HG03135 (cell line): Measurements from ENCODE around the gene RPL12.

Experiments
- ATAC-seq: cut with Tn5 transposase; IDR thresholded peaks from one replicate; pipeline ENCODE4 v1.9.1; 2021; ENCODE audit warnings: mild to moderate bottlenecking, moderate library complexity; ENCODE audit not compliant: unreplicated experiment

The RPL12 gene

DNA sequence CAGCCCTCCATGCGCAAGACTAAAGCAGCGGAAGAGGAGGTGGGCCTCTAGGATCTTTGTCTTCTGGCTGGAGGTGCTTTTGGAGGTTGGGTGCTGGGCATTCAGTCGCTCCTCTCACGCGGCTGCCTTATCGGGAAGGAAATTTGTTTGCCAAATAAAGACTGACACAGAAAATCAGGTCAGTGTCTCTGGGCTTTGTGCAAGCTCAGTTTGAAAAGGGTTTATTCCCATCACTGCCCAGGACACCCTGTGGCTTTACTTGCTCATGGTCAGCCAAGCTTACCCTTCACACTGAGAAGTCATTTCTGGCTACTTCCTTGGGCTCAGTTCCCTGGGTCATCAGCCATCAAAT is 43.7 kb downstream of the RPL12 start:
- no peak for ATAC-seq

DNA sequence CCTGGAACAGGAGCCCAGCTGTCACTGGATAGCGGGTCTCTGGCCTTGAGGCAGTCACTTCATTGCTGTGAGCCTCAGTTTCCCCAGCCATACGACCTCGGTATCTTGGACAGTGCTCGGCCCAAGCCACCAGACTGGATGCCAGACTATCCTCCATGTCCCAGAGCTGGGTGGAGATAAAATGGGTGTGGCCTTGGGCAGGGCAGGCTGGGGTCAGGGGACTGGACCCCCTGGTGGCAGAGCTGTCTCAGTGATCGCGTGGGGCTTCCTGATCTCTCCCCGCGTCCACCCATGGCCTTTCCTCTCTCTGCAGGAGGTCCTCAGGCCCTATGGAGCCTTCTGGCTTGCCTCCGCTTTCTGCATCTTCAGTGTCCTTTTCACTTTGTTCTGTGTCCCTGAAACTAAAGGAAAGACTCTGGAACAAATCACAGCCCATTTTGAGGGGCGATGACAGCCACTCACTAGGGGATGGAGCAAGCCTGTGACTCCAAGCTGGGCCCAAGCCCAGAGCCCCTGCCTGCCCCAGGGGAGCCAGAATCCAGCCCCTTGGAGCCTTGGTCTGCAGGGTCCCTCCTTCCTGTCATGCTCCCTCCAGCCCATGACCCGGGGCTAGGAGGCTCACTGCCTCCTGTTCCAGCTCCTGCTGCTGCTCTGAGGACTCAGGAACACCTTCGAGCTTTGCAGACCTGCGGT is 44.3 kb downstream of the RPL12 start:
- ATAC-seq = no peak

DNA sequence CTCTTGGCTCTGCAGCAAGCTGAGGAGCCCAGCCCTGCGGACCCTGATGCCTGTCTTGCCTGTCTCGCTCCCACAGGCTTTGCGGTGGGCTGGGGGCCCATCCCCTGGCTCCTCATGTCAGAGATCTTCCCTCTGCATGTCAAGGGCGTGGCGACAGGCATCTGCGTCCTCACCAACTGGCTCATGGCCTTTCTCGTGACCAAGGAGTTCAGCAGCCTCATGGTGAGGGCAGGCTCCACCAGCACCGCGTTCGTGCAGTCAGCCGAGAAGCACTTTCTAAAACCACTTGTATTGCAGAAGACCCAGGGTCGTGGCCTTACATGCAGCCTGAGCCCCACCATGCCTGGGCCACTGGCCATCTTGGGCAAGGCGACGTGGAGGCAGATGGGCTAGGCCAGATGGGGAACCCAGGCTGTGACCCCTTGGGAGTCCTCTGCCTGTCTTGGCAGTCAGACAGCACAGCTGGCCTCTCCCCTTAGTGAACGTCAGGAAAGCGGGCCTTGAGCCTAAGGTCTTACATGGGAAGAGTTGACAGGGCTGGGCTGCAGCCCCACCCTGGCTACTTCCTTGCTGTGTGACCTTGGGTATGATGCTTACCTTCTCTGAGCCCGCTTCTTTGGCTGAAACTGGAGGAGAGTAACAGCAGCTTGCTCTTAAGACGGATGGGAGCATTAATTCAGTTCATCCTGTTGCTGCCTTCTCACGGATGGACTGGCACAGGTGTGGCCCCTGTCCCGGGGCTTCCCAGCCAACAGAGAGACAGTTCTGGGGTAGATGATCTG is 45.7 kb downstream of the RPL12 start:
- ATAC-seq = no peak

DNA sequence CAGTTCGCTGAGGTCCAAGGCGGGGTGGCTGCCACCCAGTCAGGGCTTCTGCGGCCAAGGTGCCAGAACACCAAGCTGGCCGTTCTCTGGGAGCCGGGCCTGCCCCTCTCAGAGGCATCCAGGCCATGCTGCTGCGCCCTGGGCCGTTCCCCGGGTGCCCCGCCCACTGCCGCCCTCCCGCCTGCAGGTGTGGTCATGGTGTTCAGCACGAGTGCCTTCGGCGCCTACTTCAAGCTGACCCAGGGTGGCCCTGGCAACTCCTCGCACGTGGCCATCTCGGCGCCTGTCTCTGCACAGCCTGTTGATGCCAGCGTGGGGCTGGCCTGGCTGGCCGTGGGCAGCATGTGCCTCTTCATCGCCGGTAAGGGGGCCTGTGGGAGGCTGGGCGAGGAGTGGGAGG is 46.6 kb downstream of the RPL12 start:
- no peak for ATAC-seq

DNA sequence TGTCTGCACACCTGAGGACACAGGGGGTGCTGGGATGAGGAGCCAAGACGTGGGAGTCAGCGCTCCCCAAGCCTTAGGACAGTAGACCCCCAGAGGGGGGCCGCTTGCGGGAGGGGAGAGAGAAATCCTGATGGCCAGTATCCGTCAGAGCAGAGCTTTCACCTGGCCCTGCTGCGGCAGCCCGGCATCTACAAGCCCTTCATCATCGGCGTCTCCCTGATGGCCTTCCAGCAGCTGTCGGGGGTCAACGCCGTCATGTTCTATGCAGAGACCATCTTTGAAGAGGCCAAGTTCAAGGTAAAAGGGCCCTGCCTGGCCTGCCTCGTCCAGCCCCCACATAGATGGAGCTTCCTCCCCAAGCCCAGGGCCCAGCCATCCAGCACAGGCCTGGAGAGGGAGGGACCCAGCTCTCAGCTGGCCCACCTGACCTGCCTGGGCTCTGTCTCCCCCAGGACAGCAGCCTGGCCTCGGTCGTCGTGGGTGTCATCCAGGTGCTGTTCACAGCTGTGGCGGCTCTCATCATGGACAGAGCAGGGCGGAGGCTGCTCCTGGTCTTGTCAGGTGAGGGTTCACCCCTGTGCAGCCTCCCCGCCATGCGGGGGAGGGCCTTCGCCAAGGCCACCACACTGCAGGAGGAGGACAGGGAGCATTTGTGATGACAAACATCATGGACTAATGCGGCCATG is 47.6 kb downstream of the RPL12 start:
- ATAC-seq = no peak

DNA sequence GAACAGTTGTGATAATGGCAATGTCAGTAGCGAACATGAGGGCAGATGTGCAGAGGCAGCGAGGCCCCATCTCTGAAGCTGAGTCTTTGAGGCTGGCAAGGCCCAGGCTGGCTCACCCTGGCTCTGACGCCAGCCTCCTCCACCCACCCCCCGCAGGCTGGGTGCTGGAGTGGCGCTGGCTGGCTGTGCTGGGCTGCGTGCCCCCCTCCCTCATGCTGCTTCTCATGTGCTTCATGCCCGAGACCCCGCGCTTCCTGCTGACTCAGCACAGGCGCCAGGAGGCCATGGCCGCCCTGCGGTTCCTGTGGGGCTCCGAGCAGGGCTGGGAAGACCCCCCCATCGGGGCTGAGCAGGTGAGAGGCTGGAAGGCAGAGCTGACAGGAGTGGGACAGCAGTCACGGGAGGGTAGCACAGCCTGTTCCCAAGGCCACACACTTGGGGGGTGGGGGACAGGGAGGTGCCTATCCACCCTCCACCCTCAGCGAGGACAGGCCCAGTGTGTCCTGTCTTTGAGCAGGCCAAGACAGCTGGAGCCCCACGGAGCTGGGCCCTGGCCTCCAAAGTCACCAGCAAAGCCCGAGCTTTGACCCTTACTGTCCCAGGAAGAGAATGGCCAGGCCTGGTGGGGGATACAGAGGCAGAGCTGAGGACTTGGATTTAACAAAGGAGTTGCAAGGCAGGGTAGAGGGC is 48.7 kb downstream of the RPL12 start:
- ATAC-seq = no peak

DNA sequence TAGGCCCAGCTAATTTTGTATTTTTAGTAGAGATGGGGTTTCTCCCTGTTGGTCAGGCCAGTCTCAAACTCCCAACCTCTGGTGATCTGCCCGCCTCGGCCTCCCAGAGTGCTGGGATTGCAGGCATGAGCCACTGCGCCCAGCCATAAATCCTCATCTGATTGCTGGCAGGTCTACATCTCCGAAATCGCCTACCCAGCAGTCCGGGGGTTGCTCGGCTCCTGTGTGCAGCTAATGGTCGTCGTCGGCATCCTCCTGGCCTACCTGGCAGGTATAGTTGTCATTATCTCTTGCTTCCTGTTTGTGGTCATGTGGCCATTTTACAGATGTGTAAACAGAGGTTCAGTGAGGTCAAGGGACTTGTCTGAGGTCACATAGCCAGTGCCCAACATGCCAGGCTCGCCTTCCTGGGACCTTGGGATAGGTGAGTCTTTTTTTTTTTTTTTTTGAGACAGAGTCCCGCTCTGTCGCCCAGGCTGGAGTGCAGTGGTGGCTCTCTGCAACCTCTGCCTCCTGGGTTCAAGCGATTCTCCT is 51.4 kb downstream of the RPL12 start:
- ATAC-seq = no peak

DNA sequence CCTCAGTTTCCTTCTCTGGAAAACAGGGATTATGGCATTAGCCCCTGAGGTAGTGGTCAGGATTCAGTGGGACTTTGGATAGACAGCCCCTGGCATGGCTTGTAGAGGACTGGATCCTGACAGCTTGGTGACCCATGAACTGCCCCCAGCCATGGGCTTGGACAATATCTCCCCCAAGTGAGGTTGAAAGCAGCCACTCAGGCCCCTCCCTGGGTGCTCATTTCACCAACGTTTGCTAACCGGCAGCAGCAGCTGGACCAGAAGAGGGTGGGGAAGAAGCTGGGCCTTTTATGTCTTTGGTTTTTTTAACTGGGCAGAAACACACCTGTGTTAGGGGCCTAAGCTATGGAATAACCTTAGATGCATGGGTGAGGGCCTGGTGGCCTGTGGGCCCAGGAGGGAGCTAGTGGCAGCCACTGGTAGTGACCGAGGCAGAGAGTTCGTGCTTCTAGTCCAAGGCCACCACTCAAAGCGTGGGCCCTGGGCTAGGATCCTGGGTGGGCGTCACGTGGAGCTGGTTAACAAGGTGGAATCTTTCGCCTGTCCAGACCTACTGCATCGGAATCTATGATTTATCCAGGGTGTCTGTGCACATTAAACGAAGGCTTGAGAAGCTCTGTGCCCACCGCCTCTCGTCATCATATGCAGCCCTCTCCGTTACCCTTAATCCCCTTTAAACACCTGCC is 52.3 kb downstream of the RPL12 start:
- no peak for ATAC-seq

DNA sequence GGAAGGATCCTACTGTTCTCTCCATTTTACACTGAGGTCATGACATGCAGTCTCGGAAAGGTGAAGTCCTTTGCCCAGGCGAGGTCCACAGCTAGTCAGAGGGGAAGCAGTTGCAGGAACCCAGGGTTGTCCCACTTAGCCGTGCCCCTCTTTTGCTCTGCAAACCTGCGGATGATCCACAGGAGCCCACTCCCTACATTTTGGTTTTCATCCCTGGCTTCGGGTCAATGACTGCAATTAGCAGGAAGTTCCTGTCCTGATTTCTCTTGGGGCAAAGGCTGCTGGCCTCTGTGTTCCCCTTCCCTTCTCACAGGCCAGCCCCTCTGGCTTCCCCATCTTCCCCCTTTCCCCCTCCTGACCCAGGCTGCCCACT is 52.9 kb downstream of the RPL12 start:
- ATAC-seq = no peak
